ENCODE data around the gene APP.

The APP gene

GRCh38 chr21:25913479-25913878 lies 257.1 kb downstream of the APP start:
- TF ChIP-seq GABPA (IDR thresholded peaks at IDR 0.05; ENCODE audit: low read depth) (no peak), CTCF (IDR thresholded peaks at IDR 0.05; ENCODE audit: insufficient read depth, low read length) (no peak), POLR2AphosphoS5 (IDR thresholded peaks at IDR 0.05; ENCODE audit: low read depth) (no peak), SPI1 (IDR thresholded peaks at IDR 0.05; ENCODE audit: borderline replicate concordance, low read depth) (no peak), REST (IDR thresholded peaks at IDR 0.05; ENCODE audit: insufficient replicate concordance, low read depth) (no peak)
- Histone ChIP-seq H3K27ac (replicated peaks) (no peak overlapping the region), H3K4me3 (replicated peaks; ENCODE audit: insufficient read depth, low read length) (no peak overlapping the region), H3K27me3 (ENCODE audit: insufficient read depth, poor library complexity, severe bottlenecking) (no peaks in the 10 kb centered on the region)
- no peak for DNase-seq (ENCODE audit: low read depth in 1 of 2, low spot score in 1 of 2)

GRCh38 chr21:25912402-25912746 lies 258.2 kb downstream of the APP start:
- Histone ChIP-seq H3K27me3 (ENCODE audit: insufficient read depth, poor library complexity, severe bottlenecking) (no peaks in the 10 kb centered on the region), H3K4me3 (replicated peaks; ENCODE audit: insufficient read depth, low read length) (no peak overlapping the region)
- DNase-seq (ENCODE audit: low read depth in 1 of 2, low spot score in 1 of 2): no peak

More at GRCh38 chr21:25912402-25912746, 258.2 kb downstream of the APP start:
- no peak overlapping the region for H3K27ac ChIP-seq (replicated peaks)
- TF ChIP-seq GABPA (IDR thresholded peaks at IDR 0.05; ENCODE audit: low read depth) (no peak), REST (IDR thresholded peaks at IDR 0.05; ENCODE audit: insufficient replicate concordance, low read depth) (no peak), CTCF (IDR thresholded peaks at IDR 0.05; ENCODE audit: insufficient read depth, low read length) (no peak), POLR2AphosphoS5 (IDR thresholded peaks at IDR 0.05; ENCODE audit: low read depth) (no peak), SPI1 (IDR thresholded peaks at IDR 0.05; ENCODE audit: borderline replicate concordance, low read depth) (no peak)
